ENCODE results near the gene PSME3. TPM values are rescaled to one million over a fixed set of nuclear protein-coding genes. Genes with fewer than 3 reads are reported as not detected.
A peak's percentile ranks its signal among the peaks of the same experiment; 100 is the strongest.

The PSME3 gene
- total RNA-seq, 1 experiment from 2014 or later = 115 TPM

DNA sequence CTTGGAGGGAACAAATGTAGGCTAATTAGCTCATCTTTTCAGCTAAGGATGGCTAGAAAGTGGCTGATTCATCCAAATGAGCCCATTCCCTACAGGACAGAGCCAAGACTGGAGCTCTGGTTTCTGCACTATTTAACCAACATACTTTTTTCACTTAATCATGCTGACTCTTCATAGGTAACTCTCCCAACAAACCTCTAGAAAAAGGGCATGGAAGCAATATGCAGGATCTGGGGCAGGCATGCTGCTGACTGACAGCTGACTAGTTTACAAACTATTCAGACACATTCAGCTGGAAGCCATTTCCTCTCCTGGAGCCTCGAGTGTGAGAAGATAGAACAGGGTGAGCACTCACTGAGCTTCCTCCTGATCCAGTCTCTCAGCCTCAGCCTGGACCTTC lies 15.3 kb upstream of the PSME3 start:
- CTCF ChIA-PET = no interaction called here
- BruUV-seq (replicated peaks) = no TSS peak
- no peak overlapping the region for H3K27ac ChIP-seq

DNA sequence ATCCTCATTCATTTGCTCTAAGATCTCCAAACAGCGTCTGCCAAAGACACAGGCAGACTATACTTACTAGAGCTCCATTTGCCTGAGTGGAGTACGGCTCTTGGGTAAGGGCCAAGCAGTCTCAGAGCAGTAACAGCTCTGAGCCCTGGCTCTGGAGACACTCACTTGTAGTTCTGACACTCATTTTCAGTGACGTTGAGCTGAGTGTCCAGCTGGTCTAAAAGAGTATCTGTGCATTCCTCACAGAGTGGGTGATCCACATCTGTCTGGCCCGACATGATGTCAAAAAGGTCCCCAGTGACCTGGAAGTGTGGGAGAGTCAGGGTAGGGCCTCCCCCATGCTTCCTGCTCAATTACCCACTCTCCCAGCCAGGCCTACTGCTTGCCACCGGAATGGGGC lies 14.8 kb upstream of the PSME3 start:
- no peak for DNase-seq
- TF ChIP-seq EZH2 (IDR thresholded peaks at IDR 0.05; ENCODE audit: low read depth) = no peak
- TF ChIP-seq, protein P1, sequence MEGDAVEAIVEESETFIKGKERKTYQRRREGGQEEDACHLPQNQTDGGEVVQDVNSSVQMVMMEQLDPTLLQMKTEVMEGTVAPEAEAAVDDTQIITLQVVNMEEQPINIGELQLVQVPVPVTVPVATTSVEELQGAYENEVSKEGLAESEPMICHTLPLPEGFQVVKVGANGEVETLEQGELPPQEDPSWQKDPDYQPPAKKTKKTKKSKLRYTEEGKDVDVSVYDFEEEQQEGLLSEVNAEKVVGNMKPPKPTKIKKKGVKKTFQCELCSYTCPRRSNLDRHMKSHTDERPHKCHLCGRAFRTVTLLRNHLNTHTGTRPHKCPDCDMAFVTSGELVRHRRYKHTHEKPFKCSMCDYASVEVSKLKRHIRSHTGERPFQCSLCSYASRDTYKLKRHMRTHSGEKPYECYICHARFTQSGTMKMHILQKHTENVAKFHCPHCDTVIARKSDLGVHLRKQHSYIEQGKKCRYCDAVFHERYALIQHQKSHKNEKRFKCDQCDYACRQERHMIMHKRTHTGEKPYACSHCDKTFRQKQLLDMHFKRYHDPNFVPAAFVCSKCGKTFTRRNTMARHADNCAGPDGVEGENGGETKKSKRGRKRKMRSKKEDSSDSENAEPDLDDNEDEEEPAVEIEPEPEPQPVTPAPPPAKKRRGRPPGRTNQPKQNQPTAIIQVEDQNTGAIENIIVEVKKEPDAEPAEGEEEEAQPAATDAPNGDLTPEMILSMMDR (conservative IDR thresholded peaks at IDR 0.05) = no peak
- Histone ChIP-seq H3K4me2 (no peak overlapping the region), H4K20me1 (ENCODE audit: insufficient read depth) (no peaks in the 10 kb centered on the region), H3K9me3 (ENCODE audit: insufficient read depth, low read depth) (no peaks in the 10 kb centered on the region), H3K79me2 (ENCODE audit: low read depth) (peaks cover 10% of the 10 kb centered on the region), H2AFZ (no peak overlapping the region), H3K4me3 (no peak overlapping the region), H3K27ac (no peak overlapping the region), H3K4me1 (replicated peaks; ENCODE audit: insufficient read depth) (peaks cover 7% of the 10 kb centered on the region), H3K27me3 (ENCODE audit: insufficient read depth, low read depth) (no peaks in the 10 kb centered on the region), H3K9me2 (ENCODE audit: insufficient read depth) (no peaks in the 10 kb centered on the region), H3F3A (ENCODE audit: insufficient read depth, low read depth) (peaks cover 10% of the 10 kb centered on the region), H3K36me3 (ENCODE audit: low read depth) (peaks cover 35% of the 10 kb centered on the region)
- BruUV-seq (replicated peaks) = no TSS peak
- ChIA-PET POLR2A (ENCODE audit: unreplicated experiment) (interaction anchor here (0.6 kb wide), 1 partner anchor 22 kb away, joined by 4 read pairs; no protein-coding TSS in a partner anchor), CTCF (no interaction called here)
- intact Hi-C loops (cut with micrococcal nuclease; ENCODE audit: unreplicated experiment) = no loop called here

More for the DNA sequence above, 15.3 kb upstream of the PSME3 start:
- H2AFZ ChIP-seq = no peak overlapping the region
- H3K79me2 ChIP-seq (ENCODE audit: low read depth) = peaks cover 4% of the 10 kb centered on the region
- H3K4me3 ChIP-seq = no peak overlapping the region
- H3K9me2 ChIP-seq (ENCODE audit: insufficient read depth) = no peaks in the 10 kb centered on the region
- H3K4me2 ChIP-seq = no peak overlapping the region
- H4K20me1 ChIP-seq (ENCODE audit: insufficient read depth) = no peaks in the 10 kb centered on the region
- no peak for TF ChIP-seq EZH2 (IDR thresholded peaks at IDR 0.05; ENCODE audit: low read depth)
- TF ChIP-seq, protein P1 (conservative IDR thresholded peaks at IDR 0.05) = no peak
- H3K36me3 ChIP-seq (ENCODE audit: low read depth) = peaks cover 35% of the 10 kb centered on the region
- no peak for DNase-seq
- POLR2A ChIA-PET (ENCODE audit: unreplicated experiment) = interaction anchor here (0.6 kb wide), 1 partner anchor 22 kb away, joined by 4 read pairs; no protein-coding TSS in a partner anchor
- H3K4me1 ChIP-seq (replicated peaks; ENCODE audit: insufficient read depth) = peaks cover 2% of the 10 kb centered on the region
- H3F3A ChIP-seq (ENCODE audit: insufficient read depth, low read depth) = peaks cover 10% of the 10 kb centered on the region
- intact Hi-C loops (cut with micrococcal nuclease; ENCODE audit: unreplicated experiment) = no loop called here
- H3K9me3 ChIP-seq (ENCODE audit: insufficient read depth, low read depth) = no peaks in the 10 kb centered on the region
- no peaks in the 10 kb centered on the region for H3K27me3 ChIP-seq (ENCODE audit: insufficient read depth, low read depth)

DNA sequence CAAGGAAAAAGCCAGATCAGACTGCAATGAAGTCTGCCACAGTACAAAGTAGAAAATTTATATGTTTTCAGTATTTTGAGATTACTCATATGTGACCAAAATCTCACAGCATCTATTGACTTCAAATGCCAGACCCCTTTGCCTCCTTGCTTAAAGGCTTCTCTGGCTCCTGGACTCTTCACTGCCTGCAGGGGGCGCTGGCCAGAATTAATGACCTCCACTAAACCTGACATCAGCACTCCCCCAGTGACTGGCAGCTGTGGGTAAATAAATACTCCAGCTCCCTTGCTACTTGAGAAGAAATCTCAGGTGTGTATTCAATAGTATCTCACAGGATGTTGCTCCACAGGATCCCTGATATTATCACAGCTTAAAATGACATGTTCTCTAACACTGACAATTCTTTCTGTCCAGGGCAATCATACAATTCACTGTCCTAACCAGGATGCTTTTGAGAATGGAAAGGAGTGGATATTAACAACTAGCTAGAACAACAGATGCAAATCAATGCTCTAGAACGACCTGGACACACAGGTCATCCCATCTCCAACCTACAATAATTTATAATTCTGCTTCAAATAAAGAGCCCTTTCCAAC lies 13.2 kb upstream of the PSME3 start:
- BruUV-seq (replicated peaks) = no TSS peak
- peak; percentile 40 to 58 for DNase-seq
- H3K9me2 ChIP-seq (ENCODE audit: insufficient read depth) = no peaks in the 10 kb centered on the region
- H3K4me2 ChIP-seq = no peak overlapping the region
- peaks cover 10% of the 10 kb centered on the region for H3K4me1 ChIP-seq (replicated peaks; ENCODE audit: insufficient read depth)
- TF ChIP-seq, protein P1 (conservative IDR thresholded peaks at IDR 0.05) = peak; percentile 83
- TF ChIP-seq EZH2 (IDR thresholded peaks at IDR 0.05; ENCODE audit: low read depth) = no peak
- no peak overlapping the region for H3K27ac ChIP-seq
- intact Hi-C loops (cut with micrococcal nuclease; ENCODE audit: unreplicated experiment) = loop anchor here (5.0 kb wide), 2 partner anchors 98 to 243 kb away; partner anchors contain the start of gene PSMC3IP
- H3K79me2 ChIP-seq (ENCODE audit: low read depth) = peaks cover 16% of the 10 kb centered on the region
- H3F3A ChIP-seq (ENCODE audit: insufficient read depth, low read depth) = peaks cover 10% of the 10 kb centered on the region
- CTCF ChIA-PET = interaction anchor here (0.5 kb wide), 1 partner anchor 926 kb away, joined by 3 read pairs; no protein-coding TSS in a partner anchor
- H3K27me3 ChIP-seq (ENCODE audit: insufficient read depth, low read depth) = no peaks in the 10 kb centered on the region
- H3K4me3 ChIP-seq = no peak overlapping the region
- POLR2A ChIA-PET (ENCODE audit: unreplicated experiment) = interaction anchor here (0.5 to 0.6 kb wide), 2 partner anchors 17 to 541 kb away, joined by 4 to 9 read pairs; no protein-coding TSS in a partner anchor
- H2AFZ ChIP-seq = no peak overlapping the region
- no peaks in the 10 kb centered on the region for H3K9me3 ChIP-seq (ENCODE audit: insufficient read depth, low read depth)
- no peaks in the 10 kb centered on the region for H4K20me1 ChIP-seq (ENCODE audit: insufficient read depth)
- H3K36me3 ChIP-seq (ENCODE audit: low read depth) = peaks cover 31% of the 10 kb centered on the region

All from PC-9 (cell line).